HEK293 (cell line): ENCODE results near the gene YJU2.

Experiments
- CTCF ChIP-seq: fragments of 450-650 bp; formaldehyde crosslinking; IDR thresholded peaks from 2 replicates; pipeline ENCODE4 v1.5.1; 2016; ENCODE audit warnings: missing biosample characterization, missing genetic modification characterization
- OSR2 ChIP-seq: fragments of 450-650 bp; formaldehyde crosslinking; IDR thresholded peaks from 2 replicates; pipeline ENCODE4 v1.5.1; 2016; ENCODE audit warnings: missing biosample characterization, missing genetic modification characterization
- ZNF138 ChIP-seq: fragments of 450-650 bp; formaldehyde crosslinking; IDR thresholded peaks from 2 replicates; pipeline ENCODE4 v1.5.1; 2016; ENCODE audit warnings: missing biosample characterization, missing genetic modification characterization, borderline replicate concordance
- ZNF239 ChIP-seq: fragments of 450-650 bp; formaldehyde crosslinking; IDR thresholded peaks from 2 replicates; pipeline ENCODE4 v1.5.1; 2016; ENCODE audit warnings: missing biosample characterization, missing genetic modification characterization
- ZNF473 ChIP-seq: fragments of 450-650 bp; formaldehyde crosslinking; IDR thresholded peaks from 2 replicates; pipeline ENCODE4 v1.5.1; 2017; ENCODE audit warnings: missing biosample characterization, missing genetic modification characterization

GRCh38 chr19:4228765-4229178, 18.1 kb upstream of the YJU2 start:
- TF ChIP-seq ZNF239 (tag by site-specific recombination) (no peak), CTCF (no peak), OSR2 (tag by site-specific recombination) (no peak), ZNF138 (tag by site-specific recombination) (no peak), ZNF473 (no peak)
